HUDEP-2 (cell line): ENCODE results near the gene SPDYC.
"Not testable (repeated sequence)": the region's sequence is repeated elsewhere in the genome, so short reads cannot be mapped to it uniquely, and the experiment has no call there.

Experiments
- DNase-seq, 76 experiments: peaks; one replicate each; lab custom pipeline; 2025; ENCODE audit not compliant: unreplicated experiment in 76 of 76; lab: John Stamatoyannopoulos, UW

Gene SPDYC

DNA sequence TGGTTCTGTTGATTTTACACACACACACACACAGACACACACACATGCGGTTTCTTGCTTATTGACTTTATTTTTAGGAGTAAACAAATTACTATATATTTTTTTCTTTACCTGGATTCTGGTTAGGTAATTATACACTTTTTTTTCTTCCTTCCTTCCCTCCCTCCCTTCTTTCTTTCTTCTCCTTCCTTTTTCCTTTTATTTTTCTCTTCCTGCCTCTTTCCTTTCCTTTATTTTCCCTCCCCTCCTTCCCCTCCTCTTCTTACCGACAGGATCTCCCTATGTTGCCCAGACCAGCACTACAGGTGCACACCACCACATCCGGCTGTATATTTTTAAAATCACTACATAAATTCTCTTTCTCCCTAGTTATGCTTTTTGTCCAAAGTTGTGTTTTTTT, 3.1 kb upstream of the SPDYC start:
- no peak for DNase-seq

DNA sequence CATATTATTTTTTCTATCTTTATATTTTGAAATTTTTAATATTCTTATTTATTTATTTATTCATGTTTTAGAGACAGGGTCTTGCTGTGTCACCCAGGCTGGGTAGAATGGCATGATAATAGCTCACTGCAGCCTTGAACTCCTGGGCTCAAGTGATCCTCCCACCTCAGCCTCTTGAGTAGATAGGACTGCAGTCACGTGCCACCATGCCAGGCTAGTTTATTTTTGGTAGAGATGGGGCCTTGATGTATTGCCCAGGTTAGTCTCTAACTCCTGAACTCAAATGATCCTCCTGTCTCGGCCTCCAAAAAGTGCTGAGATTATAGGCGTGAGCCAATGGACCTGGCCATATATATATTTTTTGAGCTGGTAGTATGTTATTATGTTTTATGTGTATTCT, 2.4 kb upstream of the SPDYC start:
- peak in 14 of 76 experiments; percentile 7 to 28 (median 18) for DNase-seq

DNA sequence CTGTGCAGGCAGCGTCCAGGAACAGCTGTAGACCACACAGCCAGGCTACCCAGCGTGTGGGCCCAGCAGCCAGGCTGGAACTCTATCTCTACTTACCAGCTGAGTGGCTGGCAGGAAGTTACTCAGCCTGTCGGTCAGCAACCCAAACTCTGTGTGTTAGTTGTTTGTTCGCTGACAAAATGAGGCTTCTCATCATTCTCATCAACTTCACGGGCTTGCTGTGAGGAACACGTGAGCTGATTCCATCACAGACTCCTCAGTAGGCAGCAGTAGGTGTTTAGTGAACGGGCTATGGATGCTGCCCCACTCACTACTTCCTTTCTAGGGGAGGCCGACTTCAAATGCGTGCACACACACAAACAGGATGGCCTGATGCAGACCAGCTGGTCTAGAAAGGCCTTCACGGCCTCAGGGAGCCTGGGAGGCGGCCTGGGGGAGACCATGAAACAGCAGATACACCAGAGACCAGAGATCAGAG, 830 bp upstream of the SPDYC start:
- peak in 71 of 76 experiments; percentile 29 to 86 (median 64) for DNase-seq

DNA sequence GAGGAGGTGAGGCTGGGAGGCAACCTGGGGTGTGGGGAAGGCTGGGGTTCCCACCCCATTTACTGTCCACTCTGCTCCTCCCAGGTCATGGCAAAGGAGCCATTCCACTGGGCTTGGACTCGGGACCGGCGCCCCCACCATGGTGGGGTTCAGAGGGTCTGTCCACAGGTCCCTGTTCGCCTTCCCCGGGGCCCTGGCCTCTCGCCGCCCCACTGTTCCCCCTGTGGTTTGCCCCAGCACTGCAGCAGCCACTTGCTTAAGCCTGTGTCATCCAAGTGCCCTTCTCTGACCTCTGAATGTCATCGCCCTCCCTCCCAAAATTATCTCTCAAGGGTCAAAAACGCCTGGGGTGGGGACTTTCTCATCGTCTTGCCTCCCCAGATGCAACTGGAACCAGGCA, 2.6 kb downstream of the SPDYC start:
- no peak for DNase-seq

DNA sequence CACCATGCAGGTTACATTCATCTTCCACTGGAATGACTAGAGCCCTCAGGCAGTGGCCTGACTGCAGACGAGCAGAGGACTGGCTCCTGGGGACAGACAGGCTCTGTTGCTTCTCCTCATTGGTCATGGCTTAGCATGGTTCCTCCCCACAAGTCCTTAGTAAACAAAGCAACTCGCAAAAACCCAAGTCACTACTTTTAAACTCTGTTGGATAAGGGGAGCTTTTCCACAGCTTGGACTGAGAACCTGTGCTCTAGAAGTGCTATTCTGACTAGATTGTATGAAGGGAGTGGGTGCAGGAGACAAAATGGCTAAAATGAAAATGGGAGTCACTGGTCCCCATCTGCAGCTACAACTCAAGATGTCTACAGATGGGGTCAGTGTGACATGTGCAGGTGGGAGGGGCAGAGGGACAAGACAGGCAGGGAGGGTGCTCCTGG, 4.6 kb downstream of the SPDYC start:
- DNase-seq: not testable (repeated sequence)

DNA sequence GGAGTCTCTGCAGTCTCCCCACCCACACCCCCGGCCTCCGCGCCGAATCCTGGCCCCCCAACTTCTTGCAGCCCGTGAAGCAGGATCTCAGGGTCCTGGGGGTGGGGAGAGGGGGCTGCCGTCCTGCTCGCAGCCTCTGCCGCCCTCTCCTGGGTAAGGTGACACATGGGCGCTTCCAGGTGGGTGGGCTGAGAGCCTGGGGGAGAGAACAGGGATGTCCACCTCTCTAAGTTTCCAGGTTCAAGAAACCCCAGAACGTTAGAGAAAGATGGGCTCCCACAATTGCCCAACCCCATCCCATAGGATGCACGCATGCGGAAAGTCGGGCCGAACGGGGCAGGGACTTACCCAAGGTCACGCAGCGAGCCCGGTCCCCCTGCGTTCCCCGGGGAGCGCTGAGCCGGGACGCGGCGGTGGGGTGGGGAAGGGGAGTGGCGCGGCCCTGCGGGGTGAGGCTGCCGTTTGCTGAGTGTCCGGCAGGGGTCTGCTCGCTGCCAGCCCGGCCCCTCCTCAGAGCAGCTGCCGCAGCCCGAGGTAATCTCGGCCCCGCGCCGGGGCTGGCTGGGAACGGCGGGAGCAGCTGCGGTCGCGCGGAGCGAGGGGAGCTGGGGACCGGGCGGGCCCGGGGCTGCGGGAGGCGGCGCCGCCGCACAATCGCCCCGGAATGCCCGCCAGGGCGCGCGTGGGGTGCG, 11.0 kb downstream of the SPDYC start:
- DNase-seq: peak in 50 of 76 experiments; percentile 14 to 77 (median 50)

DNA sequence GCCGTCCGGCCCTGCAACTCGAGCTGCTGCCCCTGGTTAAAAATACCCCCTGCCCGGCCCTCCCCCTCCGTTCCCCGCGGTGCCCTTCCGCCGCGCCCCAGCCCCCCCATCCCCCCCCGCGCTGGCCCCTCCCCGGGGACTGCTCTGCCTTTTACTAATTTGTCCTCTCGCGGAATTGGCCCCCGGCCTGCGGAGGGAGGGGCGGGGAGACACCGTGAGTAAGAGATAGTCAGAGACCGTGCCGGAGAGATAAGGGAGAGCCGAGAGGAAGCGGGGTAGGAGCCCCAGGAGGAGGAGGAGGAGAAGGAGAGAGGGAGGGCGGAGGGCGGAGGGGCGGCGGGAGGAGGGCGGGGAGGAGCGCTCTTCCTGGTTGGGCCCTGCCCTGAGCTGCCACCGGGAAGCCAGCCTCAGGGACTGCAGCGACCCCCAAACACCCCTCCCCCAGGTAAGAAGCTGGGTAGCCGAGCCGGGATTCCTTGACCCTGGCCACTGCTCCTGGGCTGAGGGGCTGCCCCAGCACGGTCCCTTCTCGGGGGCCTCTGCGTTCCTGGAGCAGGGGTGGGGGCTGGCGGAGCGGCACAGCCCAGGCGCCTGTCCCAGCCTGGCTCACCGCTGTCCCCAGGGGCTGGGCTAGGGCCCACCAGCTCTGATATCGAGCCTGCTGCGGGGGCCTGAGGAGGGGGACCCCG, 11.7 kb downstream of the SPDYC start, which contains the start of gene CAPN1:
Gene CAPN1 (plus strand): TSS at position 360 of the 689 bp plus-strand sequence. CDS start 774 bp downstream, outside the sequence.
- DNase-seq: peak in 74 of 76 experiments; percentile 54 to 99 (median 95)

DNA sequence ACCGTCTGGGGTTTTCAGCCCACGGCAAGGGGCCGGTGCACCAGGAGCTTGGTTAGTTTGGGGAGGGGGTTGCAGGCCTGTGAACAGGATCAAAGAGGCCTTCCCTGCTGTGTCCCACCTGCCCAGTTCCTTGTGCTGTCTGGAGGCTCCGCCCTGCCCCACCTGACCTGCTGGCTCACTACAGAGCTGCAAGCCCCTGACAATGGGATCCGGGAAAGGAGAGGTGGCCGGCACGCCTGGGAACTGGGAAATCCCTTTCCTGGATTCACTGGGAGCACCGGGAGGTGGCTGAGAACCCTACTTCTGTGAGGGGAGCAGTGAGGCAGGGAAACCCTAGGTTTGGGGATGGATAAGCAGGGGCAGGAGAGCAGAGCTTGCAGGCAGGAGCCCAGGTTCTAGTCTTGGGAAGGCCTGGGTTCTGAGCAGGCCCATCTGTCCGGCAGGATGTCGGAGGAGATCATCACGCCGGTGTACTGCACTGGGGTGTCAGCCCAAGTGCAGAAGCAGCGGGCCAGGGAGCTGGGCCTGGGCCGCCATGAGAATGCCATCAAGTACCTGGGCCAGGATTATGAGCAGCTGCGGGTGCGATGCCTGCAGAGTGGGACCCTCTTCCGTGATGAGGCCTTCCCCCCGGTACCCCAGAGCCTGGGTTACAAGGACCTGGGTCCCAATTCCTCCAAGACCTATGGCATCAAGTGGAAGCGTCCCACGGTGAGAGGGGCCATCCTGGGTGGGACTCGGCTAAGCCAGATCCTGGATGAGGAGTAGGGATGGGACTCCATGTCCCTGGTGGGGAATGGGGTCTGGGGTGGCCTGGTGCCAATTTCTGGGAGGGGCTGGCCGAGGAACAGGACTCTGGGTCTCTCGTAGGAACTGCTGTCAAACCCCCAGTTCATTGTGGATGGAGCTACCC, 12.5 kb downstream of the SPDYC start:
- peak in 2 of 76 experiments; percentile 13 to 26 for DNase-seq

DNA sequence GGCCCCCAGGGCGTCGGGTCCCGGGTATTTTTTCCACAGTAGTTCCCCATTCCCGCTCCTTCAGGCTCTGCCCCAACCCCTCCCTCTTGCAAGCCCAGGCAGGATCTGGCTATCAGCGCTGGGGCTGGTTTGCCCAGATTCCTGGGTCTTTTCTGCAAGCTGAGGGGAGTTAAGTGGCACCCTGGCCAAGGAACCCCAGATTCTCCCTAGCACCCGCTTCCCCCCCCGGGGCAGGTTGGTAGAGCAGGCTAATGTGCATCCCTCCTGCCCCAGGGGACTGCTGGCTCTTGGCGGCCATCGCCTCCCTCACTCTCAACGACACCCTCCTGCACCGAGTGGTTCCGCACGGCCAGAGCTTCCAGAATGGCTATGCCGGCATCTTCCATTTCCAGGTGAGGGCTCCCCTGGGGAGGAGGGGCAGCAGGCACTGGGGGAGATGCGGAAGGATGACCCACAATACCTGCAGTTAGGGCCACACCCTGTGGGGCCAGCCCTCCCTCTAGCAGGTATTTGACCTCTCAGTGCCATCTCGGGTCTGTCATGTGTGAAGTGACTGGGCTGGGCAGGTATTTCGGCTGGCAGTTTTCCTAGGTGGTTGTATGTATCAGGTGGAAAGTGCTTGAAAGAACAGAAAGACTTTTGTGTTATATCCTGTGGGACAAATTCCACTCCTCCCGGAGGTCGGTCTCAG, 13.3 kb downstream of the SPDYC start:
- no peak for DNase-seq

DNA sequence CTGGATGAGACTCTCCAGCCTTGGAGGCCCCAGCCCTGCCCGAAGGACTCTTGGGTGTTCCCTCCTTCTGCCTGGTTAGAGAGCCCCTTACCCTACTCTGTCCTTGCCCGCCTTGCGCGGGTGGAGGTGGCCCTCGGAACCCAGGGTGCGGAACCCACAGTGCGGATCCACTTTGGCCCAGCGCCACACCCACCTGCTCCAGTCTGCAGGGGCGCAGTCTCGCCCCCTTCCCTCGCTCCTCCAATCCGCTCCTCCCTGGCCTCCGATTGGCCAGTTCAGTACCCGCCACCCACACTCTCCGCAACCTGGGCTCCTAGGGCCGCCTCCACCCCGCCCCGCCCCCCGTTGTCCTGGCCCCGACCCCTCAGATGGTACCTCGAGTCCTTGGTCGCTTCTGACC, 14.1 kb downstream of the SPDYC start:
- no peak for DNase-seq

DNA sequence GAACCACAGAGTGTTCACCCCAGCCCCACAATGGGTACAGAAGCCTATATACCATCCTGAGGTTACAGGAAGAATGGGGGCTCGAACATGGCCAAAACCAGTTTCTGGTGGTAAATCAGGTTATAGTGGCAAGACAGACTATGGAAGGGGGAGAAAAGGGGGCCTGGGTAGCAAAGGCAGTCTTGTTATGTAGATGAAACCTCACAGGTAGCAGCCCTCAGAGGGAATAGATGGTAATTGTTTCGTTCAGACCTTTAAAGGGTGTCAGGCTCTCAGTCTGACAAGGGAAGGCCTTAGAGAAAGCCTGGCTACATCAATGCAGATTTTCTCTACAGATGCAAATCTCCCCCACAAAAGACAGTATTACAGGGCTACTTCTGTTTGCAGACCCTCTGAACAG, 15.1 kb downstream of the SPDYC start:
- no peak for DNase-seq

DNA sequence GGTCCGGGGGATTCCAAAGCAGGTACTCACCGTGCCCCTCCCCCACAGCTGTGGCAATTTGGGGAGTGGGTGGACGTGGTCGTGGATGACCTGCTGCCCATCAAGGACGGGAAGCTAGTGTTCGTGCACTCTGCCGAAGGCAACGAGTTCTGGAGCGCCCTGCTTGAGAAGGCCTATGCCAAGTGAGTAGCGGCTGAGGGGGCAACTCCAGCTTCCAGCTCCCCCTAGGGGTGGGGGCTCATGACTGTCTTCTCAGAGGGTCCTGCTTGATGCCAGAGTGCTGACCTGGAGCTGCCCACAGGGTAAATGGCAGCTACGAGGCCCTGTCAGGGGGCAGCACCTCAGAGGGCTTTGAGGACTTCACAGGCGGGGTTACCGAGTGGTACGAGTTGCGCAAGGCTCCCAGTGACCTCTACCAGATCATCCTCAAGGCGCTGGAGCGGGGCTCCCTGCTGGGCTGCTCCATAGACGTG, 15.9 kb downstream of the SPDYC start:
- peak in 2 of 76 experiments; percentile 5 to 8 for DNase-seq

DNA sequence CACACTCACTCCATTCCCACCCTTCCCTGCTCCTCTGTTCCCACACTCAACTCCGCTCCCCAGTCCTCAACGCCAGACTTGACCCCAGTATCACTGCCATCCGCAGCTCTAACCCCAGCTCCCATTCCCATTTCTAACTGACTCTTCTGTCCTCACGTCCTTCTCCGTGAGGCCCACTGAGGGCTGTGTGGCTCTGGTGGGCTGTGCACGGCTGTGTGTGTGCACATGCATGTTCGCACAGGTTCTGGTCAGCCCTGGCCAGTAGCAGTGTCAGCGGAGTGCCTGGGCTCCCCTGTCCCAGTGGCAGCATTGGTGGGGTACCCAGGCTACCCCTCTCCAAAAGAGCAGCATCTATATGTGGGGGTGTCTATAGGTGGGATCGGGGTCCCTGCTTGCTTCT, 16.7 kb downstream of the SPDYC start:
- DNase-seq: no peak

DNA sequence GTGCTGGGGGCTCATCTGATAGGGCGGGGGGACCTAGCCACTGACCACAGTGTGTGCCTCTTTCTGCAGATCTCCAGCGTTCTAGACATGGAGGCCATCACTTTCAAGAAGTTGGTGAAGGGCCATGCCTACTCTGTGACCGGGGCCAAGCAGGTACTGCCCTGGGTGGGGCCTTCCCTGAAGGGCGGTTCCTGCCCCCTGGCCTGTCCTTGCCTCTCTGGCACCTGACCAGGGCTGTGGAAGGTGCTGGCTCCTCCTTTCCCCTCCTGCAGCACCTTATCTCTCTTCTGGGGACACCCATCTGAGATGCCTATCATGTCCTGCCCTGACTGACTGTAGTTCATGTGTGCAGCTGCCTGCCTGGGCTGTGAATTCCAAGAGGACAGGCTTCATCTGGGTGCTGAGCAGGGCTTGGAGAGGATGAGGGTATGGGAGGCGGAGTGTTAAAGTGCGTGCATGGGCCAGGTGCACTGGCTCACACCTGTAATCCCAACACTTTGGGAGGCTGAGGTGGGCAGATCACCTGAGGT, 17.2 kb downstream of the SPDYC start:
- peak in 36 of 76 experiments; percentile 6 to 46 (median 24) for DNase-seq

DNA sequence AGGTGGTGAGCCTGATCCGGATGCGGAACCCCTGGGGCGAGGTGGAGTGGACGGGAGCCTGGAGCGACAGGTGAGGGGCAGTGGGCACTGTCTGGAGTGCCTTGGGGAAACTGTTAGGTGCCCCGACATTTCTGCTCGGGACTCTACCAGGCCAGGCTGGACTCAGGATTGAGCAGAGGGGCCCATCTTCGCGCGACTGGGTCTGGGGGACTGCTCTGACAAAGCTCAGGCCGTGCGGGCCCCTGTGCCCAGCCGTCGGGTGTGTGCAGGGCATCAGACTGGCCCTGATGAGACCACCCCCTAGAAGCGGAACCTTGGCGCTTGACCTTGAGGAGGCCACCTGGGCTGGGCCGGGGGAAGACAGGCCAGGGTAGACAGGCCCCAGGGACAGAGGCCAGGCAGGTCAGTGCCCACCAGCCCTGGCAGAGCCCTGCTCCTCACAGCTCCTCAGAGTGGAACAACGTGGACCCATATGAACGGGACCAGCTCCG, 18.0 kb downstream of the SPDYC start:
- no peak for DNase-seq

DNA sequence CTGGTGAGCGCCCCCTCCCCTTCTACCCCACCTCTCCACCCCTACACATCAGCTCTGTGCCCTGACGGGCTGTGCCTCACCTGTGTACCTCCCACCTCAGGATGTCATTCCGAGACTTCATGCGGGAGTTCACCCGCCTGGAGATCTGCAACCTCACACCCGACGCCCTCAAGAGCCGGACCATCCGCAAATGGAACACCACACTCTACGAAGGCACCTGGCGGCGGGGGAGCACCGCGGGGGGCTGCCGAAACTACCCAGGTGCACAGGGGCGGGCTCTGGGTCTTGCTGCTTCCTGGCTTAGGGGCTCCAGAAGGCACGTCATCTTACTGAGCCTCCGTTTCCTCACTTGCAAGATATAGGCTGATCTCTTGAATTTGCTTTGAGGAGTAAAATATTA, 18.5 kb downstream of the SPDYC start:
- no peak for DNase-seq

DNA sequence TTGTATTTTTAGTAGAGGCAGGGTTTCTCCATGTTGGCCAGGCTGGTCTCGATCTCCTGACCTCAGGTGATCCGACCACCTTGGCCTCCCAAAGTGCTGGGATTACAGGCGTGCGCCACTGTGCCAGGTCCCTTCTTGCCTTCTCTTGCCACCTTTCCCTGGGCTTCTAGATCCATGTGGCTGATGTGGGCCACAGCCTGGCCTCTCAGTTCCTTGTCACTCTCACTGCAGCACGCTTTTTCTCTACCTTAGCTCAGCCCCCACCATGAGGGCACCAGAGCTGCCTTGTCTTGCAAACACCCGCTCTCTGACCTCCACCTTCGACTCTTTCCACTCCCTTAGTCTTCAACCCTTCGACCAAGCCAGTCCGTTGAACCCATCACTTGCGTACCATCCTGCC, 19.2 kb downstream of the SPDYC start:
- no peak for DNase-seq

DNA sequence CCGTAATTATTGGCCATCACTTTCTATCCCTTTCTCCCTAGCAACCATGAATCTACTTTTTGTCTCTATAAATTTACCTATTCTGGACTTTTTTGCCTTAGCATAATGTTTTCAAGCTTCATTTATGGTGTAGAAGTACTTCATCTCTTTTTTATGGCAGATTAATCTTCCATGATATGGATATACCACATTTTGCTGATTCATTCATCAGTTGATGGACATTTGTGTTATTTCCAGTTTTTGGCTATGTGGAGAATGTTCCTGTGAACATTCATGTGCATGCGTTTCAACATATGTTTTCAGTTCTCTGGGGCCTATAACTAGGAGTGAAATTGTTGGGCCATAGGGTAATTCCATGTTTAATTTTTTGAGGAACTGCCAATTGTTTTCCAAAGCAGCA, 24.5 kb downstream of the SPDYC start:
- DNase-seq: no peak

DNA sequence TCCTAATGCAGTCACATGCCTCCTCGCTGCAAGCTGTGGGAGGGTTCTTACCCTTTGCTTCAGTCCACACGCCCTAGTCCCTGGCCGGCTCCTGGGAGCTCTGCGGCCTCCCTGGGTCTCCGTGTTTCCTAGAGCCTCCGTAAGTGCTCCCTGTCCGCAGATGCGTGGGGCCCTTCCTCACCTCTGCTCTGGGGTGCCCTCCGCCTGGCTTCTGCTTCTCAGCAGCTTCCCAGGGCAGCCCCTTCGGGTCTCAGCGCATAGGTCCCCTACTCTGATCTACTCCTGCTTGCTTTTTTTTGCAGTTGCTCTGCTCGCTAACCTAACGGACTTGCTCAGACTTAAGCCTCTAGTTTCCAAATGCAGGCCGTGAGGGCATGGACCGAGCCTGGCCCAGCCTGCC, 34.1 kb downstream of the SPDYC start:
- DNase-seq: no peak
